Measurements from ENCODE around the gene NDRG3.

DNA sequence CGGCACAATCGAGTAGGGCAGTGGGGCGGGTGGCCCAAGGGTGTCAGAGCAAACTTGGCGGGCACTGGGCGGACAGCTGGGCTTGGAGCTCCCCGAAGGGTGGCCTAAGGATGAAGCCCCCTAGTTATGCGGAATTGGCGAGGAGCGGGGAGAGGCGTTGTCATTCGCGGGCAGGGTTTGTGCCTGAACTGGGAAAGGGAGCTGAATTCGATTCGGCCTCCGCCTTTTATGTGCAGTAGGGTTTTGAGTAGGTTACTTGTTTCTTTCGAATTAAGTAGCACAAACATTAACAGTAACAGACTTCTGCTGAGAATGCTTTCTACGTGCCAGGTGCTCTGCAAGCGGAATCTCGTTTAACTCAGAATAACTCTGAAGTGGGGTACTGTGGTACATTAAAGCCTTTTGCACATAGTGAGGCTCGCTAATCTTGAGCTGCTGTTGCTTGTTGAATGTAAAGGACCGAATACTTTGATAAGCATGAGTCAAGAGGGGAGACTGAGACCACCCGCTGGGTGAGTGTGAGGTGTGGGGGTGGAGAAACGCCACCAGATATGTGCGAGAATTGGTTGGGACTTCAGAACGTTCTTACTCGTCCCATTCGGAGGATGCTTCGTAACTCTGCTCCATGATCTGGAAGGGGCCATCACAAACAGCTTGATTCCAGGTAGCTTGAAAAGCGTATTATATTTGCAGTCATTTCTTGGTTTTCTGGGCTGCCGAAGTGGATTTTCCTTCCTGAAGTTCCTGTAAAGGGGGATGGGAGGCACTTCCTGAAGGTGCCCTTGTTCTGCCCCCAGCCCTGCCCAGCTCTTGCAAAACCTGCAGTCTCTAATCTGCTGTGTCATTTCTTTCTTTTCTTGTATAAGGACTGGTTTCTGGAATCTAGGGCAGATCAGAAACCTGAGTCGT is 139.5 kb downstream of the NDRG3 start:
- TF ChIP-seq, protein P1, sequence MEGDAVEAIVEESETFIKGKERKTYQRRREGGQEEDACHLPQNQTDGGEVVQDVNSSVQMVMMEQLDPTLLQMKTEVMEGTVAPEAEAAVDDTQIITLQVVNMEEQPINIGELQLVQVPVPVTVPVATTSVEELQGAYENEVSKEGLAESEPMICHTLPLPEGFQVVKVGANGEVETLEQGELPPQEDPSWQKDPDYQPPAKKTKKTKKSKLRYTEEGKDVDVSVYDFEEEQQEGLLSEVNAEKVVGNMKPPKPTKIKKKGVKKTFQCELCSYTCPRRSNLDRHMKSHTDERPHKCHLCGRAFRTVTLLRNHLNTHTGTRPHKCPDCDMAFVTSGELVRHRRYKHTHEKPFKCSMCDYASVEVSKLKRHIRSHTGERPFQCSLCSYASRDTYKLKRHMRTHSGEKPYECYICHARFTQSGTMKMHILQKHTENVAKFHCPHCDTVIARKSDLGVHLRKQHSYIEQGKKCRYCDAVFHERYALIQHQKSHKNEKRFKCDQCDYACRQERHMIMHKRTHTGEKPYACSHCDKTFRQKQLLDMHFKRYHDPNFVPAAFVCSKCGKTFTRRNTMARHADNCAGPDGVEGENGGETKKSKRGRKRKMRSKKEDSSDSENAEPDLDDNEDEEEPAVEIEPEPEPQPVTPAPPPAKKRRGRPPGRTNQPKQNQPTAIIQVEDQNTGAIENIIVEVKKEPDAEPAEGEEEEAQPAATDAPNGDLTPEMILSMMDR (IDR thresholded peaks at IDR 0.05; ENCODE audit: low read length): no peak
- TF ChIP-seq EZH2 (IDR thresholded peaks at IDR 0.05; ENCODE audit: borderline replicate concordance, low read length): no peak

All from OCI-LY1 (cell line).